PC-9 (cell line): ENCODE data around the gene CDH18.

Experiments
- EZH2 ChIP-seq: fragments of 200-600 bp; sonication (generic); IDR thresholded peaks from 2 replicates; pipeline ENCODE4 v1.8.0; 2017; ENCODE audit warnings: antibody characterized with exemption, low read depth
- TF ChIP-seq, protein P1 (sequence below): fragments of 200-600 bp; sonication (generic); conservative IDR thresholded peaks from 2 replicates; pipeline ENCODE4 v1.6.1; 2017; ENCODE audit warnings: mixed run types, antibody characterized with exemption, mild to moderate bottlenecking, moderate library complexity

DNA sequence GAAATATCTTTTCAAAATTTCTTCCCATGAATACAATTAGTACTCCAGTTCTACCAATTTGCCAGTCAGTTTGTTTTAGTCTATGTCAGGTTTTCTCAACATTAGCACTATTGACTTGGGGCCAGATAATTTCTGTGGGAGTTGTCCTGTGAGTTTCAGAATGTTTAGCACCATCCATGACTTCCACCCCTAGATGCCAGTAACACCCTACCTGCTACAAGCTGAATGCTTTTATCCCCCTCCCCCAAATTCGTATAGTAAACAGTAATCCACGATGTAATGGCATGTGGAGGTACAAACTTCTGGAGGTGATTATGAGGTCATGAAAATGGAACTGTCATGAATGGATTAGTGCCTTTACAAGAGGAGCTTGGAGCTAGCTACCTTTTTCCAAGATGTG, 420.0 kb downstream of the CDH18 start:
- TF ChIP-seq, protein P1, sequence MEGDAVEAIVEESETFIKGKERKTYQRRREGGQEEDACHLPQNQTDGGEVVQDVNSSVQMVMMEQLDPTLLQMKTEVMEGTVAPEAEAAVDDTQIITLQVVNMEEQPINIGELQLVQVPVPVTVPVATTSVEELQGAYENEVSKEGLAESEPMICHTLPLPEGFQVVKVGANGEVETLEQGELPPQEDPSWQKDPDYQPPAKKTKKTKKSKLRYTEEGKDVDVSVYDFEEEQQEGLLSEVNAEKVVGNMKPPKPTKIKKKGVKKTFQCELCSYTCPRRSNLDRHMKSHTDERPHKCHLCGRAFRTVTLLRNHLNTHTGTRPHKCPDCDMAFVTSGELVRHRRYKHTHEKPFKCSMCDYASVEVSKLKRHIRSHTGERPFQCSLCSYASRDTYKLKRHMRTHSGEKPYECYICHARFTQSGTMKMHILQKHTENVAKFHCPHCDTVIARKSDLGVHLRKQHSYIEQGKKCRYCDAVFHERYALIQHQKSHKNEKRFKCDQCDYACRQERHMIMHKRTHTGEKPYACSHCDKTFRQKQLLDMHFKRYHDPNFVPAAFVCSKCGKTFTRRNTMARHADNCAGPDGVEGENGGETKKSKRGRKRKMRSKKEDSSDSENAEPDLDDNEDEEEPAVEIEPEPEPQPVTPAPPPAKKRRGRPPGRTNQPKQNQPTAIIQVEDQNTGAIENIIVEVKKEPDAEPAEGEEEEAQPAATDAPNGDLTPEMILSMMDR: no peak
- TF ChIP-seq EZH2: no peak
